Osteoblast (primary cell): ENCODE results near the gene CD79B. TPM values are rescaled to one million over a fixed set of nuclear protein-coding genes. Genes with fewer than 3 reads are reported as not detected.

Experiments
- DNase-seq: peaks from one replicate; pipeline ENCODE4 v3.0.0; 2011; ENCODE audit warnings: low spot score, mixed read lengths; ENCODE audit not compliant: insufficient read length; ENCODE audit errors: missing footprints
- H2AFZ ChIP-seq: 2 replicates; pipeline ENCODE4 v1.6.0; 2011; ENCODE audit warnings: mild to moderate bottlenecking, low read length
- H3K27ac ChIP-seq: 2 replicates; pipeline ENCODE4 v1.5.1; 2011; ENCODE audit warnings: mild to moderate bottlenecking, low read depth, low read length, moderate library complexity
- H3K27me3 ChIP-seq: 2 replicates; pipeline ENCODE4 v1.6.0; 2012; ENCODE audit warnings: mild to moderate bottlenecking, control low read depth, inconsistent platforms, low read length, moderate library complexity; ENCODE audit not compliant: insufficient read depth
- H3K36me3 ChIP-seq: 2 replicates; pipeline ENCODE4 v1.5.1; 2011; ENCODE audit warnings: mild to moderate bottlenecking, low read length, control low read depth, moderate library complexity; ENCODE audit not compliant: insufficient read depth
- H3K4me1 ChIP-seq: 2 replicates; pipeline ENCODE4 v1.5.1; 2011; ENCODE audit warnings: mild to moderate bottlenecking, low read length, control low read depth, moderate library complexity; ENCODE audit not compliant: insufficient read depth
- H3K4me2 ChIP-seq: 2 replicates; pipeline ENCODE4 v1.6.0; 2011; ENCODE audit warnings: mild to moderate bottlenecking, low read length; ENCODE audit not compliant: insufficient read depth
- H3K4me3 ChIP-seq: fragments of 200-600 bp; sonication (generic); 3 replicates; pipeline ENCODE4 v1.5.1; 2012; ENCODE audit warnings: mild to moderate bottlenecking, low read length, inconsistent platforms; ENCODE audit not compliant: insufficient read depth
- H3K79me2 ChIP-seq: 2 replicates; pipeline ENCODE4 v1.6.0; 2012; ENCODE audit warnings: mild to moderate bottlenecking, low read length, control low read depth, inconsistent platforms; ENCODE audit not compliant: insufficient read depth
- H3K9me3 ChIP-seq: 2 replicates; pipeline ENCODE4 v1.5.1; 2011; ENCODE audit warnings: low read depth, low read length, control low read depth
- H4K20me1 ChIP-seq: 2 replicates; pipeline ENCODE4 v1.6.0; 2012; ENCODE audit warnings: mild to moderate bottlenecking, low read length, control low read depth; ENCODE audit not compliant: insufficient read depth
- total RNA-seq: library from RNA; depleted of rRNA; stranded (reverse); fragments of >200 nt; gene quantifications from 2 replicates; pipeline ENCODE4 v1.2.3, GENCODE V29; 2012
- TF ChIP-seq, protein P1 (sequence below): IDR thresholded peaks from 2 replicates; pipeline ENCODE4 v1.5.1; 2011; ENCODE audit warnings: mild to moderate bottlenecking, low read depth, low read length, moderate library complexity; ENCODE audit errors: extremely low read depth

The CD79B gene
- total RNA-seq, 1 donor, result 0.36 TPM

DNA sequence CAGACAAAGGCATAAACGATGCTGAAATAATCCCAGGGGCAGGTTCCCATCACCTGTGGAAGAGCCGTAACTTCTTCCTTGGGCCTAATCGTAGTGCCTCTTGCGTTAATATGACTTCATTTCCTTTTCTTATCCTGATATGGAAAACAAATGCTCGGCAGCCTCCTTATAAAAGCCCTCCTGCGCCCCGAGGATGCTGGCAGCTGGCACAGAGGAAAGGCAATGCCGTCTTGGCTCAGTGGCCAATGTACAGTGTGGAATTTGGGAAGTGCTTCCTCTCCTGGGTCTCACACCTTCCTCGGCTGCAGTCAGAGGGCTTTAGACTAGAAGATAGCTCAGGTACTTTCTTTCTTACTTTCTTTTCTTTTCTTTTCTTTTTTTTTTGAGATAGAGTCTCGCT is 37.1 kb upstream of the CD79B start:
- Histone ChIP-seq H3K4me1 (peaks cover 7% of the 10 kb centered on the region), H2AFZ (no peak overlapping the region), H3K79me2 (no peaks in the 10 kb centered on the region), H3K27ac (no peak overlapping the region), H4K20me1 (peaks cover 1% of the 10 kb centered on the region), H3K4me3 (no peak overlapping the region), H3K4me2 (no peak overlapping the region), H3K27me3 (peaks cover 5% of the 10 kb centered on the region), H3K9me3 (no peaks in the 10 kb centered on the region), H3K36me3 (no peaks in the 10 kb centered on the region)
- DNase-seq, result no peak
- TF ChIP-seq, protein P1, sequence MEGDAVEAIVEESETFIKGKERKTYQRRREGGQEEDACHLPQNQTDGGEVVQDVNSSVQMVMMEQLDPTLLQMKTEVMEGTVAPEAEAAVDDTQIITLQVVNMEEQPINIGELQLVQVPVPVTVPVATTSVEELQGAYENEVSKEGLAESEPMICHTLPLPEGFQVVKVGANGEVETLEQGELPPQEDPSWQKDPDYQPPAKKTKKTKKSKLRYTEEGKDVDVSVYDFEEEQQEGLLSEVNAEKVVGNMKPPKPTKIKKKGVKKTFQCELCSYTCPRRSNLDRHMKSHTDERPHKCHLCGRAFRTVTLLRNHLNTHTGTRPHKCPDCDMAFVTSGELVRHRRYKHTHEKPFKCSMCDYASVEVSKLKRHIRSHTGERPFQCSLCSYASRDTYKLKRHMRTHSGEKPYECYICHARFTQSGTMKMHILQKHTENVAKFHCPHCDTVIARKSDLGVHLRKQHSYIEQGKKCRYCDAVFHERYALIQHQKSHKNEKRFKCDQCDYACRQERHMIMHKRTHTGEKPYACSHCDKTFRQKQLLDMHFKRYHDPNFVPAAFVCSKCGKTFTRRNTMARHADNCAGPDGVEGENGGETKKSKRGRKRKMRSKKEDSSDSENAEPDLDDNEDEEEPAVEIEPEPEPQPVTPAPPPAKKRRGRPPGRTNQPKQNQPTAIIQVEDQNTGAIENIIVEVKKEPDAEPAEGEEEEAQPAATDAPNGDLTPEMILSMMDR, result no peak

GRCh38 chr17:63967953-63968352 is 35.8 kb upstream of the CD79B start:
- Histone ChIP-seq H2AFZ (no peak overlapping the region), H3K4me3 (no peak overlapping the region), H3K4me1 (no peaks in the 10 kb centered on the region), H4K20me1 (no peaks in the 10 kb centered on the region), H3K79me2 (no peaks in the 10 kb centered on the region), H3K9me3 (no peaks in the 10 kb centered on the region), H3K27ac (no peak overlapping the region), H3K4me2 (no peak overlapping the region), H3K36me3 (no peaks in the 10 kb centered on the region), H3K27me3 (peaks cover 5% of the 10 kb centered on the region)
- DNase-seq, result no peak
- TF ChIP-seq, protein P1, result no peak

DNA sequence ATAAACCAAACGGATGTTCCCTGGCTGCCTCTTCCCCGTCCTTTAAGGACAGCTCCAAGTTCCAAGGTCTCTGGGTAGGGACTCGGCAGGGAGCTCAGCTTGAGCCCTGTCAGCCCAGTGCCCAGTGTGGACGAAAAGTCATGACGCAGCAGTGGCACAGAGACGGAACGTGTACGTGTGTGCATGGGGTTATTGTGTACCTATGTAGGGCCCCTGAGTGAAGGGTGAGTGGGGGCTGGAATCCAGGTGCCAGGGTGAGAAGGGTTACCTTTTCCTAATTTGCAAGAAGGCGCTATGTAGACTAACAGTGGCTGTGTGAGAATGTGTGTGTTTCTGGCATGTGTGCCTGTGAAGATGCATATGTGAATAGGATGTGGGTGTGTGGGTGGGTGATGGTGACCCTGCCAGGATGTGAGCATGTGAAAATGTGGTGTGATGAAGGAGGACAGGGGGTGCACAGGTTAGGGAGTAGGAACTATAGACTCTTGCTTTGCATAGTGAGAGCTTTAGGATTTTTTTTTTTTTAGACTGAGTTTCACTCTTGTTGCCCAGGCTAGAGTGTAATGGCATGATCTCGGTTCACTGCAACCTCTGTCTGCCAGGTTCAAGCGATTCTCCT is 34.6 kb upstream of the CD79B start:
- Histone ChIP-seq H3K4me1 (no peaks in the 10 kb centered on the region), H3K4me3 (no peak overlapping the region), H3K27ac (no peak overlapping the region), H3K4me2 (no peak overlapping the region), H2AFZ (no peak overlapping the region), H3K27me3 (peaks cover 5% of the 10 kb centered on the region), H4K20me1 (no peaks in the 10 kb centered on the region), H3K79me2 (no peaks in the 10 kb centered on the region), H3K36me3 (no peaks in the 10 kb centered on the region), H3K9me3 (no peaks in the 10 kb centered on the region)
- DNase-seq, result no peak
- TF ChIP-seq, protein P1, result no peak

DNA sequence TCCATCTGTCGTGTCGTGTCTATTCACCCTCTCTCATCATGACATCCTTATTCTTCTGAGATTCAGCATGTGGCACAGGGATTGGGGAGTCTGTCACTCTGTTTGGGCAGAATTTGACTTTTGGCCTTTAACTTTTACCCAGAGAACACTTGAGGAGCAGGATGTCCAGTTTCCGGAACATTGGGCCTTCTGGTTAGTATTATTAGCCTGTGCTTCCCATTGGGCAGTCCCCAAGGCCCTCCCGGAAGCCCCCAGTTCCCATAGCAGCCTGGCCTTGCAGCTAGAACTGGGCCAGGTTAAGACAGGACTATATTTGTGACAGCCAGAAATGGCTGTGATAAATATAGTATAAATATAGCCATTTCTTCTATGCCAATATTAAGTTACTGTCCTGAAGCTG is 31.0 kb upstream of the CD79B start:
- Histone ChIP-seq H3K27me3 (no peaks in the 10 kb centered on the region), H3K36me3 (no peaks in the 10 kb centered on the region), H3K79me2 (no peaks in the 10 kb centered on the region), H4K20me1 (no peaks in the 10 kb centered on the region), H3K4me2 (no peak overlapping the region), H2AFZ (no peak overlapping the region), H3K27ac (no peak overlapping the region), H3K4me1 (no peaks in the 10 kb centered on the region), H3K4me3 (no peak overlapping the region), H3K9me3 (no peaks in the 10 kb centered on the region)
- no peak for DNase-seq
- TF ChIP-seq, protein P1, result no peak
